ENCODE data around the gene KLC4. TPM values are rescaled to one million over a fixed set of nuclear protein-coding genes. Genes with fewer than 3 reads are reported as not detected.

Gene KLC4
- 12.7 and 21.8 TPM in 2 replicates for total RNA-seq

DNA sequence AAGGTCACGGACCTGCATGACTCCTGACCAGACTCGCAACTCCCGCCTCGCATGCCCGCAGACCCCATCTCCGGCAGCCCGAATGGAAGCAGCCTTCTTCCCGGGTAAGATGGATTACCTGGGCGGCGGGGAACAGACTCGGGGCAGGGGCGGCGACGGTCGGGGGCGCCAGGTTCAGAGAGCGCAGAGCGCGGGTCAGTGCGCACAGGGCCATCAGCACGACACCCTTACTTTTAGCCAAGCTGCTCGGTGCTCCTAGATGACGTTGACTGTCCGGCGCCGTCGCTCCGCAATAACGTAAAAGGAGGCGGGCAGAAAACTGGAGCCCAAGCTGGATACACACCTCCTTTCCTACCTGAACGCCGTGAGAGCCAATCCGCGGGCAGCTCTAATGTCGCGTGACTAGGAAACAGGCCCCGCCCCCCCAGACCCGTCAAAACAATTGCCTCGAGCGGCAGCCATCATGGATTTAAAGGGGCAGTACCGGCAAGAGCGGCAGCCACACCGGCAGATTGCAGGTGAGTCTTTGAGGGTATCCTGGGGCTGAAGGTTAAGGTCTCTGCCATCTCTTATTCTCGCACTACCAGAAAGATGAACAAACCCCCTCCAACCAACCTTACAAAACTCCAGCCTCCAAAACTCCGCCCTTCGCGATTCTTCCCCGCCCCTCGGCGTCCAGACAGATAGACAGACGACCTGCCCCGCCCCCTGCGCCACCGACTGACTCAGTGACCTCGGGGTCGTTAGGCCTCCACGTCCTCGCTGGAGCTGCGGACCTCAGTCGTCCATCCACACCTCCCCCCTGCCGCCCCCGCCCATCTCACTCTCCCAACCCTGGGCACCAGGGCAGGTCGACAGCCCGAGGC lies at the start of gene KLC4, which contains the start of gene MRPL2:
KLC4 (plus strand) TSS at position 464 of the 866 bp plus-strand sequence. CDS start 1,705 bp downstream, outside the sequence.
MRPL2 (minus strand) TSS at position 267 of the 866 bp plus-strand sequence; CDS start at position 214, 53 bp downstream.

DNA sequence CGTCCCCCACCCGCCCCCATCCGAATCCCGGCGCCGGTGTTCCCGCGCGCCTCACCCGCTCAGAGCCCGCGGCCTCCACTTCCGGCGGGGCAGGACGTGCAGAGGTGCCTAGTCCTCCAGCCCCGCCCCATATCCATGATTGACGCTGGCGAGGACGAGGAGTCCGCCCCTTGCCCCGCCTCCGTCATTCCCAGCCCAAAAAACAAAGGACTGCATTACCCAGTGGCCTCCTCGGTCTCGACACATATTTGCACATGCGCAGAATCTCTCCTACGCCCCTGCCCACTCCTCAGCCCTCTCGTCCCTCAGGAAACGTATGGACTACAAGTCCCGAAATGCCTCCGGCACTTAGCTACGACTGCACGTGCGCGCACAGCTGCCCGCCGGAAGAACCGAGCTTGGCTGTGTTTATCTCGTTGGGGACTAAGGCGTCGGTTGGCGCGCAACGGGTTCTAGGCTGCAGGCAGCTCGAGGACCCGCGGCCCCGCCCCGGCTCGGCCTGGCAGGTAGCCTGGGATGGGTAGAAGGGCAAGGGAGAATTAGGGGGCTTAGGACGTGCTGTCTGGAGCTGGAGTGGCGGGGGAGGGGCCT lies 45.5 kb upstream of the KLC4 start, which contains the start of the genes KLHDC3 and MEA1:
KLHDC3 (plus strand) TSS at position 407 of the 591 bp plus-strand sequence. CDS start 2,944 bp downstream, outside the sequence.
MEA1 (minus strand) TSS at position 104 of the 591 bp plus-strand sequence. CDS start 133 bp downstream, outside the sequence.

DNA sequence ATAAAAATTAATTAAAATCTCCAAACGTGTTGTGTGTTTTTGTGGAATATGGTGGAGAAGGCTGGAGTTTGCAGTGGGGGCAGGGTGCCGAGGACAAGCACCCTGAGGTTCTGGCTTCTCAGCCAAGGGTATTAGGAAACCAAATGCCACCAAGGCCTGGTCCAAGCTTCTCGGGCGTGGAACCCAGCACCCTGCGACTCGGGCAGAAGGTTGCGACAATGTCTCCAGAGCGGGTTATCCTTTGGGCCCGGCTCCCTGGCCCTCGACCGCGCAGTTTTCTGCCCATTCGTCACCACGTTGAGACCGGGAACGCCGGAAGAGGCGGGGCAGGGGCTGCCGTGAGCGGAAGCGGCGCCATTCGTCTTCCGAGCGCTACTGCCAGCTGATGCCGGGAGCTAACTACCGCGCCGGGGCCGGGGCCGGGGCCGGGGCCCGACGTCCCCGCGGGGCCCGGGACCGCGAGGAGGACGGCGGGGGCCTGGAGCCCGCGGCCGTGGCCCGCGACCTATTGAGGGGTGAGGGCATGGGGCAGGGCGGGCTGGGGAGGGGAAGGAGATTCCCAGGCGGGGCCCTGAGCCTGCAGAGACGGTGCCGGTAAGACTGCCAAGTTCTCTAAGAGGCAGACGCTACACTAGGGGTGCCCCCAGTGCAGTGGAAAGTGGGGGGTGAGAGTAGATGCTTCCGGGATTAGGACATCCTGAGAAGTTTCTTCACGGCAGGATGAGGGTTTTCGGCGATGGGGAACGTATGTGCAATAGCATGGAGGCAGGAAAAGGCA lies 38.0 kb upstream of the KLC4 start, which contains the start of gene RRP36:
RRP36 (plus strand) TSS at position 354 of the 778 bp plus-strand sequence; CDS start at position 386, 32 bp downstream.

DNA sequence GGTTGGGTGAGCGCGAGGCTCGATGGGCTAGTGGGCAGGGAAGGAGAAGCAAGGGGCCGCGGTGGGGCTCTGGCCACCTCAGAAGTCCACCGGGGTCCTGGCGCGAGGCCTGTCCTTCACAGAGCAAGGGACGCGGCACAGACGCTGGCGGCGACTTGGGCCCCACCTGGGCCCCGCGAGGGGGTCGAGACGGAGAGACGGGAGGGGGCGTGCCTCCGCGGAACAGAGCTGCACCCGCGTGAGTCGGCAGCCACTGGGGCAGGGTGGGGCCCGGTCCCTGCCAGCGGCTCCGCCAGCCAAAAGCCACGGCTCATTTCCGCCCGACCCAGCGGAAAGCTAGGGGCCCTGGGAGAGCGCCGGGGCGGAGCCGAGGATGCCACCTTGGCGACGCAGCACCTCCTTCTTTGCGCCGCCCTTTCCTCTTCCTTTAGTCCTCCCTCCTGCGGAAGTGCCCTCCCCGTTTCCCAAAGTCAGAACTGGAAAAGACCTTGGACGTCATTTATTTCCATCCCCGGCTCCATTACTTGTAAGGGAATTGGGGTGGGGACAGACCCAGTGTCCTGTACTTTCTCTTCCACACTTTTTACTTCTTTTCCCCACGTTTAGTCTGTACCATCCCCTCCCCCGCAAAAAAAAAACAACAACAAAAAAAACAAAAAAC lies 5.8 kb upstream of the KLC4 start, which contains the start of gene CUL7:
CUL7 (minus strand) TSS at position 307 of the 661 bp plus-strand sequence. CDS start 1,063 bp downstream, outside the sequence.

DNA sequence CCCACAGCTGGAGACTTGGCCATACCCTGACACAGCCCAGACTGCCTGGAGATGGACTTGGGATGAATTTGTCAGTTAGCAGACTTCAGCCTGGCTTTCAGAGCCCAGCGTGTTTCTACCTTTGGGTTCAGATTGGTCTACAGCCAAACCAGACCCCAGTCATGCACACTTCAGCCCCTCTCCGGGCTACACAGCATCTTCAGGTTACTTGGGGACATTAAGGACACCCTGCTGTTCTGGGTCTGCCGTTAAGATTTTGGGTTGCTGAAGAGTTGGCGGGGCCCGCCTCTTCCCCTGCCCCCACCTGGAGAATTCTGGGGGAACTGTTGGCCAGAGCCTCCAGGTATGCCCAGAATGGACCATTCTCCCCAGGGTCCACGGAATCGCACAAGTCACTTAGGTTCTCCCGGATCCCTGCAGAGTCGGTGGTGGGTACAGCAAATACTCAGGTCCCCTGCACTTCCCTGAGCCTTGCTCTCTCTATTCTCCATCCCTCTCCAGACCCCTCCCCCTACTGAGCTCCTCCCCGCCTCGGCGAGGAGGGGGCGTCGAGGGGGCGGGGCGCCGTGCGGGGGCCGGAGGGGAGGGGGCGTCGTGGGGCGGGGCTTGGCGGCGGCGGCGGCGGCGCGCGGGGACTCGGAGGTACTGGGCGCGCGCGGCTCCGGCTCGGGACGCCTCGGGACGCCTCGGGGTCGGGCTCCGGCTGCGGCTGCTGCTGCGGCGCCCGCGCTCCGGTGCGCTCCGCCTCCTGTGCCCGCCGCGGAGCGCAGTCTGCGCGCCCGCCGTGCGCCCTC lies 16.4 kb downstream of the KLC4 start, which contains the start of gene PTK7:
PTK7 (plus strand) TSS at position 645 of the 794 bp plus-strand sequence. CDS start 175 bp downstream, outside the sequence.

Other genes with a start within 250 kb of the KLC4 start
- gene RPL7L1, start 180.0 kb upstream of the KLC4 start, total RNA-seq: 122 and 143 TPM in 2 replicates
- gene PTCRA, start 143.6 kb upstream of the KLC4 start, total RNA-seq: not detected in 2 replicates
- 24.6 and 44.2 TPM in 2 replicates for gene CNPY3, start 130.2 kb upstream of the KLC4 start, total RNA-seq
- gene GNMT, start 98.9 kb upstream of the KLC4 start, total RNA-seq: 0.15 and 0.17 TPM in 2 replicates
- gene PEX6, start 80.5 kb upstream of the KLC4 start, total RNA-seq: 48.4 and 92.5 TPM in 2 replicates
- gene PPP2R5D, start 75.1 kb upstream of the KLC4 start, total RNA-seq: 43.1 and 52.3 TPM in 2 replicates
- 43.7 and 86.0 TPM in 2 replicates for gene MEA1, start 45.7 kb upstream of the KLC4 start, total RNA-seq
- 64.0 and 64.1 TPM in 2 replicates for gene KLHDC3, start 45.4 kb upstream of the KLC4 start, total RNA-seq
- gene RRP36, start 38.0 kb upstream of the KLC4 start, total RNA-seq: 70.5 and 107 TPM in 2 replicates
- 56.6 and 77.9 TPM in 2 replicates for gene CUL7, start 5.8 kb upstream of the KLC4 start, total RNA-seq
- 11.6 and 12.2 TPM in 2 replicates for gene MRPL2, start 197 bp upstream of the KLC4 start, total RNA-seq
- 71.3 and 213 TPM in 2 replicates for gene PTK7, start 16.7 kb downstream of the KLC4 start, total RNA-seq
- 12.8 and 19.8 TPM in 2 replicates for gene SRF, start 111.6 kb downstream of the KLC4 start, total RNA-seq
- 34.5 and 44.2 TPM in 2 replicates for gene CUL9, start 122.6 kb downstream of the KLC4 start, total RNA-seq
- 50.0 and 78.0 TPM in 2 replicates for gene DNPH1, start 169.8 kb downstream of the KLC4 start, total RNA-seq
- gene TTBK1, start 183.8 kb downstream of the KLC4 start, total RNA-seq: under 0.01 TPM in 1 of 2 replicates, not detected in the other
- gene SLC22A7, start 238.6 kb downstream of the KLC4 start, total RNA-seq: not detected in 2 replicates
- 0.44 TPM in 1 of 2 replicates, not detected in the other for gene CRIP3, start 249.2 kb downstream of the KLC4 start, total RNA-seq

All from smooth muscle cell of trachea (primary cell).